ENCODE results near the gene METAP1D. TPM values are rescaled to one million over a fixed set of nuclear protein-coding genes. Genes with fewer than 3 reads are reported as not detected.
"Not testable (repeated sequence)": the region's sequence is repeated elsewhere in the genome, so short reads cannot be mapped to it uniquely, and the experiment has no call there.

Gene METAP1D
- polyA plus RNA-seq, 12 donors = 7.8 to 31.3 (median 12.9) TPM; not detected in 1

DNA sequence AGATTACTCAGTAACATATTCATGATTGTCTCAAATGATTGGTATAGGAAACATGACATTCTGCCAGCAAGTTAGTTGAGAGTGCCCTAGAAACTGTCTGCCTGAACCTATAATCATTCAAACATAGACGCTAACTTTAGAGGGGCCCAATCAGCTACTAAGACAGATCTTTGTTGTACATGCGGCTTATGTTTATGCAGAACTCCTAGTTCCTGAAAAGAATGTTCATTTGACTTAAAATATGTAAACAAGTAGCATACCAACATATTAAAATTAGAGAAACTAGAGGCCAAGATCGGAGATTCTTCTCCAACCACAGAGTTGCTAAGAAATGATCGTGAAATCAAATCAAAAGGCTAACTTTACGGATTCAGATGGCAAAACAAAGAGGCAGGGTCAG lies 4.2 kb upstream of the METAP1D start:
- no peak for DNase-seq

DNA sequence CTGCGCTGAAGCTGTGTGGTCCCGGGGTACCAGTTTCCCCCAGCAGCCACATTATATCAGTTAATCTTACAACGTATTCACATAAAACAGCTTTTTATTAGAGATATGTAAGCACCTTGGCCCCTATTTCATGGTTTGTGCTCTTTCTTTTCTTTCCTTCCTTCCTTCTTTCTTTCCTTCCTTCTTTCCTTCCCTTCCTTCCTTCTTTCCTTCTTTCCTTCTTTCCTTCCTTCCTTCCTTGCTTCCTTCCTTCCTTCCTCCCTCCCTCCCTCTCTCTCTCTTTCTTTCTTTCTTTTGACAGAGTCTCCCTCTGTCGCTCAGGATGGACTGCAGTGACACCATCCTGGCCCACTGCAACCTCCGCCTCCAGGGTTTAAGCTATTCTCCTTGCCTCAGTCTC lies 3.7 kb upstream of the METAP1D start:
- no peak for DNase-seq

GRCh38 chr2:171997031-171997430 lies 2.7 kb upstream of the METAP1D start:
- DNase-seq = not testable (repeated sequence)

DNA sequence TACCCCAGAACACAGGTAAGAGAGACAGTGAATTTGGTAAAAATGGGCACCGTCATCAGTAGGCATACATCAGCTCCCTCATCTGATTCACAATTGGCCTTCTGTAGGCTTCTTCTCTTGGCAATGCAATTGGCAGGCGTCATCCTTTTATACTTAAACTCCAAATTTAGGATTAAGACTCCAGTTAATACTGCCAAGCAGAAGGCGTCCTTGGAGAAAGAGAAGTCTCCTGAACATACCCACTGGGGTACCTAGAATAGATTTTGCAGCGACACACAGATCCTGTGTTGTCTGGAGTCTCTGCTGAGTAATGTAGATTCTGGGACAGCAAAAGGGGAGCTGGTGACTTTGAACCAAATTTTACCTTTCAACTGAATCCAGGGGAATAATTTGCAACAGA lies 592 bp upstream of the METAP1D start:
- no peak for DNase-seq

GRCh38 chr2:172000696-172001361 lies 1.1 kb downstream of the METAP1D start:
- DNase-seq = no peak

- DNase-seq = no peak
These were observed 7.6 kb downstream of the METAP1D start for GRCh38 chr2:172007372-172007771.

DNA sequence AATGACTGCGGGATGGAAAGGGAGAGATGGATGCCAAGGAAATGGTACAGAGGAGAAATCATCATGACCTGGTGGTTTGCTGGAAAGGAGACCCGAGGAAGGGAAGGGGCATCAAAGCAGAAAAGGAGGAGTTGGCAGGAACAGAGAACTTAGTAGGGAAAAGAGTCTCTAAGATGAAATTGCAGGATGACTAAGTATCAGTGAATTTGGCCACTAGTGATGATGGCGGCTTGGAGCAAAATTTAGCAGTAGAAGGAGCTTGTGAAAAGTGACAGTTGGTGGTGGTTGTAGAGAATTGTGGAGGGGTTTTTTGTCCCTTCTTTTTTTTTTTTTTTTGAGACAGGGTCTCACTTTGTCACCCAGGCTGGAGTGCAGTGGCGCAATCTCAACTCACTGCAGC lies 10.1 kb downstream of the METAP1D start:
- DNase-seq = no peak

- DNase-seq = no peak
These were observed 12.2 kb downstream of the METAP1D start for GRCh38 chr2:172011812-172012575.

- DNase-seq = no peak
These were observed 13.1 kb downstream of the METAP1D start for GRCh38 chr2:172012677-172013391.

DNA sequence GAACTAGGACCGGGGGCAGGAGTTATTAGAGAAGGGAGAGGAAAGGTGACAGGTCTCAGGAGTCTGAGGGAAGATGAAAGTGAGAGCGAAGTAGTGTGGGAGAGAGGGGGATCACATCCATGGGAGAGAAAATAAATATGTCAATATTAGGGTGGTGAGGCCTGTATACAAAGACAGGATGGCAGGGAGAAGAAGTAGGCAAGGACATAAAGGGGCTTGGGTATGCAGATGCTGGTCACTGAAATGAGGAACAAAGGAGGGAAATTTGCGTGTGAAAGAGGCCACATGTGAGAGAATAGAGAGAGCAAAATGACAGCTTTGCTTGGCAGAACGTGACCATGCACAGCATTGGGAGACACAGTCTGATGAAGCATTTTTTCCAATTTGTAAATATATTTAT lies 13.6 kb downstream of the METAP1D start:
- DNase-seq = no peak

- no peak for DNase-seq
These were observed 21.6 kb downstream of the METAP1D start for GRCh38 chr2:172021074-172021931.

GRCh38 chr2:172021955-172022354 lies 22.2 kb downstream of the METAP1D start:
- no peak for DNase-seq

GRCh38 chr2:172031536-172031935 lies 31.8 kb downstream of the METAP1D start:
- peak; percentile 40 for DNase-seq

GRCh38 chr2:172038121-172038520 lies 38.4 kb downstream of the METAP1D start:
- no peak for DNase-seq

- no peak for DNase-seq
These were observed 38.9 kb downstream of the METAP1D start for GRCh38 chr2:172038604-172039003.

DNA sequence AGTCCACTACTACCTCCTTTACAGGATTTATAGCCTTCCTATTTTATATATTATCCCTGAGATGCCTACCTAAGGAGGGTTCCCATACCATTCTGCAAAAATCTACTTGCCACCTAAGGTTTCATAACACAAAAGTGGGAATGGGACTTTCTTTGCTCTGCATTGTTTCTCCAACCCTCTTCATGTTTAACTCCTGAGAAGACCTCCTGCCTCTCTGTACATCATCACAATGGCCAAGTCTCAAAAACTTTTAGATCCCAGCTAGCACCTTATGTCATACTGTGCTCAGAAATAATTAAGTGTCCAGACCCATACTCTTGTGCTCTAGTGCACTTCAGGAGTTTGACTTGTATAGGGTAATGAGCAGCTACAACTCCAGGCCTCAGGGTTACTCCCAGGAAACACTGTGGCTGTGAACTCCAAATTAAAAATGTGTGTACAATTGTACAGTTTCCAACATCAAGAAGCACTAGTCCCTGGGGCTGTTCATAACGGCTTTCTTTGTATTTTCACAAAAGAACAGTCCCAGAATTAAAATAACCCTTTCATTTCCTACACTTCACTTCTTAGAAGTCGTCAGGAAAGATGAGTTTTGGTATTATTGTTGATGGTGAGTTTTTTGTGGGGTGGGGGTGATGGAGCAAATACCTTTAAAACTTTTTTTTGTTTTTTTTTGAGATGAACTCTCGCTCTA lies 39.4 kb downstream of the METAP1D start:
- DNase-seq = no peak

DNA sequence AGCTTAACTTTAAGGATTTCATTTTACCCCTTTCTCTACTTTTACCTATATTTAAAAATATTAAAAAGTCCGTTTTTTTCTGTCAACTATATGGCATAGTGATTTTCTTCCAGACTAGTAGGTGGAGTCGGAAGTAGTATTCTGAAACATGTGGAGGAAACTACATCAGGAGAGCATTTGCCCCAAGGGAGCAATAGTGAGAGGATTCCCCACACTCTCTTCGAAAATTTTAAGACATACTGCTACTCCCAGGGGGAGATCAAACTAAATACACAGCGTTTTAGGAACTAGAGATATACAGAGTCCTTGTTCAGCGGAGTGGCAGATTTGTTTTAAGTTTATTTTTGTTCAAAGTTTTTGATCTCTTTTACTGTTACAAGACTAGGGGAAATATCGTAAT lies 40.6 kb downstream of the METAP1D start:
- no peak for DNase-seq

DNA sequence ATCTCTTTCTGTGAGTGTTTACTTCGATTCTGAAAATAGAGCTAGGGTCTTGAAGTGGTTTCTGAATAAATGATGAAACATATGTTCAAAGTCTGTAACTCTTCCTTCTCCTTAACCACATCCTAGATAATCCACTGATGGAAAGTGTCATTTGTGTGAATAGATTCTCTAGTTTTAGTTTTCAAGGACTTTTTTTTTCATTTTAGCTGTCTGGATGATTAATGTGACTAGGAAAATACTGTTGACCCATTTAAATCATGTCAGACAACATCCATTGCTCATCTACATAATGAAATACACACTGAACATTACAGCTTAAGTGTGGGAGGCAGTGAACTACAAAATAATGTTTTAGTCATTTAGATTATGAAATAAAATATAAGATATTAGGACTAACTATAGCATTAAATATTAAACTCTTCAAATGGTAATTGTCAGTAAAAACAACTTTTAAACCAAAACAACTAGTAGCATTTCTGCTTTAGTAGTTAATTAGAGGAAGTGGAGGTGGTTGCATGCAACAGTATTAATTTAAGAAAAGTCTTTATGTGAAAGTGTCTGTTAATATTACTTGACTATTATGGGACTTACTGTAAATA lies 46.4 kb downstream of the METAP1D start:
- no peak for DNase-seq

- no peak for DNase-seq
These were observed 47.3 kb downstream of the METAP1D start for GRCh38 chr2:172046866-172047565.

Data from muscle of arm (tissue), 12 donors.